HUES6 (cell line): ENCODE measurements around the gene PXYLP1.

Experiments
- H3K27ac ChIP-seq: 2 replicates; pipeline ENCODE4 v1.7.0; 2013; ENCODE audit warnings: low read depth, mild to moderate bottlenecking, low read length, inconsistent platforms
- H3K27me3 ChIP-seq: 2 replicates; pipeline ENCODE4 v1.6.1; 2013; ENCODE audit warnings: low read length; ENCODE audit not compliant: control insufficient read depth, insufficient read depth
- H3K36me3 ChIP-seq: 2 replicates; pipeline ENCODE4 v1.6.1; 2013; ENCODE audit warnings: low read length; ENCODE audit not compliant: control insufficient read depth, insufficient read depth
- H3K4me1 ChIP-seq: 2 replicates; pipeline ENCODE4 v1.6.1; 2013; ENCODE audit warnings: low read length; ENCODE audit not compliant: control insufficient read depth, insufficient read depth
- H3K4me3 ChIP-seq: 2 replicates; pipeline ENCODE4 v1.5.1; 2013; ENCODE audit warnings: low read depth, low read length
- H3K9ac ChIP-seq: one replicate; pipeline ENCODE4 v1.6.1; 2013; ENCODE audit warnings: mild to moderate bottlenecking, low read length
- H3K9me3 ChIP-seq: 2 replicates; pipeline ENCODE4 v1.6.1; 2013; ENCODE audit warnings: low read depth, low read length; ENCODE audit not compliant: control insufficient read depth, insufficient read depth

Gene PXYLP1

GRCh38 chr3:141330235-141330634 is 98.6 kb downstream of the PXYLP1 start:
- Histone ChIP-seq H3K4me1 (peaks cover 19% of the 10 kb centered on the region), H3K36me3 (no peaks in the 10 kb centered on the region), H3K4me3 (no peak overlapping the region), H3K27ac (no peak overlapping the region), H3K9ac (no peak overlapping the region), H3K9me3 (no peaks in the 10 kb centered on the region), H3K27me3 (no peaks in the 10 kb centered on the region; the same call in 1 of the 2 replicates)

GRCh38 chr3:141330718-141331376 is 99.2 kb downstream of the PXYLP1 start:
- H3K27ac ChIP-seq: no peak overlapping the region
- peaks cover 22% of the 10 kb centered on the region for H3K4me1 ChIP-seq
- no peaks in the 10 kb centered on the region for H3K36me3 ChIP-seq
- no peaks in the 10 kb centered on the region for H3K9me3 ChIP-seq
- no peak overlapping the region for H3K9ac ChIP-seq
- no peaks in the 10 kb centered on the region; the same call in 1 of the 2 replicates for H3K27me3 ChIP-seq
- H3K4me3 ChIP-seq: no peak overlapping the region

GRCh38 chr3:141331377-141332318 is 100.0 kb downstream of the PXYLP1 start:
- H3K4me1 ChIP-seq: peaks cover 14% of the 10 kb centered on the region
- no peaks in the 10 kb centered on the region for H3K9me3 ChIP-seq
- H3K27ac ChIP-seq: no peak overlapping the region
- no peaks in the 10 kb centered on the region; the same call in 1 of the 2 replicates for H3K27me3 ChIP-seq
- no peak overlapping the region for H3K9ac ChIP-seq
- no peak overlapping the region for H3K4me3 ChIP-seq
- H3K36me3 ChIP-seq: no peaks in the 10 kb centered on the region

GRCh38 chr3:141332416-141332815 is 100.8 kb downstream of the PXYLP1 start:
- Histone ChIP-seq H3K27ac (no peak overlapping the region), H3K4me3 (no peak overlapping the region), H3K9me3 (no peaks in the 10 kb centered on the region), H3K27me3 (no peaks in the 10 kb centered on the region; the same call in 1 of the 2 replicates), H3K4me1 (peaks cover 20% of the 10 kb centered on the region), H3K9ac (no peak overlapping the region), H3K36me3 (no peaks in the 10 kb centered on the region)

- Histone ChIP-seq H3K27ac (no peak overlapping the region), H3K27me3 (no peaks in the 10 kb centered on the region; the same call in 1 of the 2 replicates), H3K9ac (no peak overlapping the region), H3K9me3 (no peaks in the 10 kb centered on the region), H3K4me3 (no peak overlapping the region), H3K36me3 (no peaks in the 10 kb centered on the region), H3K4me1 (peaks cover 20% of the 10 kb centered on the region)
These were observed 102.4 kb downstream of the PXYLP1 start for GRCh38 chr3:141333836-141334626.

GRCh38 chr3:141334627-141335250 is 103.1 kb downstream of the PXYLP1 start:
- H3K36me3 ChIP-seq: no peaks in the 10 kb centered on the region
- H3K27ac ChIP-seq: no peak overlapping the region
- H3K9ac ChIP-seq: no peak overlapping the region
- H3K4me1 ChIP-seq: peaks cover 20% of the 10 kb centered on the region
- no peaks in the 10 kb centered on the region for H3K9me3 ChIP-seq
- H3K27me3 ChIP-seq: no peaks in the 10 kb centered on the region; the same call in 1 of the 2 replicates
- no peak overlapping the region for H3K4me3 ChIP-seq

GRCh38 chr3:141335531-141336061 is 104.0 kb downstream of the PXYLP1 start:
- no peak overlapping the region for H3K27ac ChIP-seq
- no peaks in the 10 kb centered on the region; the same call in 1 of the 2 replicates for H3K27me3 ChIP-seq
- no peak overlapping the region for H3K4me3 ChIP-seq
- no peak overlapping the region for H3K9ac ChIP-seq
- no peaks in the 10 kb centered on the region for H3K36me3 ChIP-seq
- H3K4me1 ChIP-seq: peaks cover 20% of the 10 kb centered on the region
- no peaks in the 10 kb centered on the region for H3K9me3 ChIP-seq

GRCh38 chr3:141336672-141337522 is 105.3 kb downstream of the PXYLP1 start:
- H3K4me3 ChIP-seq: no peak overlapping the region
- no peaks in the 10 kb centered on the region for H3K36me3 ChIP-seq
- no peak overlapping the region for H3K9ac ChIP-seq
- H3K27me3 ChIP-seq: no peaks in the 10 kb centered on the region
- H3K27ac ChIP-seq: no peak overlapping the region
- H3K9me3 ChIP-seq: no peaks in the 10 kb centered on the region
- peaks cover 20% of the 10 kb centered on the region for H3K4me1 ChIP-seq

GRCh38 chr3:141337523-141337854 is 105.9 kb downstream of the PXYLP1 start:
- Histone ChIP-seq H3K4me1 (peaks cover 20% of the 10 kb centered on the region), H3K4me3 (no peak overlapping the region), H3K27me3 (no peaks in the 10 kb centered on the region), H3K9ac (no peak overlapping the region), H3K36me3 (no peaks in the 10 kb centered on the region), H3K9me3 (no peaks in the 10 kb centered on the region), H3K27ac (no peak overlapping the region)

GRCh38 chr3:141337991-141338390 is 106.4 kb downstream of the PXYLP1 start:
- Histone ChIP-seq H3K9ac (no peak overlapping the region), H3K27me3 (no peaks in the 10 kb centered on the region), H3K27ac (no peak overlapping the region), H3K4me1 (peaks cover 20% of the 10 kb centered on the region), H3K4me3 (no peak overlapping the region), H3K9me3 (no peaks in the 10 kb centered on the region), H3K36me3 (no peaks in the 10 kb centered on the region)
